Tibial nerve (tissue), 4 donors: ENCODE data around the gene GABBR2. TPM values are rescaled to one million over a fixed set of nuclear protein-coding genes. Genes with fewer than 3 reads are reported as not detected.
A peak's percentile ranks its signal among the peaks of the same experiment; 100 is the strongest.

Experiments
- DNase-seq, 2 donors: peaks; one replicate each; pipeline ENCODE4 v3.0.0-alpha.2; 2019; ENCODE audit warnings: low spot score in 2 of 2
- H3K27ac ChIP-seq, 4 donors: fragments of 200-600 bp; sonication (generic) in 3 of 4; one replicate each; pipeline ENCODE4 v1.5.1; 2017 to 2019; ENCODE audit warnings: mild to moderate bottlenecking in 1 of 4
- H3K27me3 ChIP-seq, 2 donors: fragments of 200-600 bp; sonication (generic) in 1 of 2; one replicate each; pipeline versions ENCODE4 v1.5.1 to v1.6.0; 2017 to 2019
- H3K36me3 ChIP-seq, 3 donors: fragments of 200-600 bp; sonication (generic); one replicate each; pipeline ENCODE4 v1.5.1; 2018 to 2019
- H3K4me1 ChIP-seq, 4 donors: fragments of 200-600 bp; sonication (generic) in 3 of 4; one replicate each; pipeline ENCODE4 v1.5.1; 2017 to 2019
- H3K4me3 ChIP-seq, 4 donors: fragments of 200-600 bp; sonication (generic) in 3 of 4; one replicate each; pipeline ENCODE4 v1.5.1; 2017 to 2019; ENCODE audit warnings: mild to moderate bottlenecking in 1 of 4, moderate library complexity in 1 of 4
- H3K9me3 ChIP-seq, 4 donors: fragments of 200-600 bp; sonication (generic) in 3 of 4; one replicate each; pipeline ENCODE4 v1.5.1; 2017 to 2019
- EP300 ChIP-seq, 2 donors: sonication (generic); formaldehyde crosslinking; IDR thresholded peaks; one replicate each; pipeline ENCODE4 v1.6.1; 2017; ENCODE audit warnings: antibody characterized with exemption in 2 of 2, mild to moderate bottlenecking in 1 of 2
- POLR2A ChIP-seq, 2 donors: fragments of 450-650 bp; IDR thresholded peaks; one replicate each; pipeline ENCODE4 v1.6.1; 2017; ENCODE audit warnings: antibody characterized with exemption in 2 of 2, mild to moderate bottlenecking in 2 of 2, moderate library complexity in 2 of 2
- WGBS, 2 donors: methylation state at CpG; one replicate each; pipeline ENCODE4 v1.1.5; 2018; 5-methylcytosine and 5-hydroxymethylcytosine counted together
- total RNA-seq, 4 donors: library from RNA; depleted of rRNA; stranded (reverse); fragments of >200 nt; gene quantifications; one replicate each; pipeline ENCODE4 v1.1.0, GENCODE V29; 2016
- TF ChIP-seq, protein P1 (sequence below), 5 experiments: fragments of 200-600 bp in 3 of 5; fragments of 450-650 bp in 2 of 5; sonication (generic) in 3 of 5; IDR thresholded peaks; one replicate each; pipeline ENCODE4 v1.5.1; 2016 to 2019; ENCODE audit warnings: antibody characterized with exemption in 5 of 5, mild to moderate bottlenecking in 3 of 5, moderate library complexity in 2 of 5

Gene GABBR2
- total RNA-seq = under 1 TPM in 2 of 4 donors, not detected in 2; 0.20 to 0.22 TPM

DNA sequence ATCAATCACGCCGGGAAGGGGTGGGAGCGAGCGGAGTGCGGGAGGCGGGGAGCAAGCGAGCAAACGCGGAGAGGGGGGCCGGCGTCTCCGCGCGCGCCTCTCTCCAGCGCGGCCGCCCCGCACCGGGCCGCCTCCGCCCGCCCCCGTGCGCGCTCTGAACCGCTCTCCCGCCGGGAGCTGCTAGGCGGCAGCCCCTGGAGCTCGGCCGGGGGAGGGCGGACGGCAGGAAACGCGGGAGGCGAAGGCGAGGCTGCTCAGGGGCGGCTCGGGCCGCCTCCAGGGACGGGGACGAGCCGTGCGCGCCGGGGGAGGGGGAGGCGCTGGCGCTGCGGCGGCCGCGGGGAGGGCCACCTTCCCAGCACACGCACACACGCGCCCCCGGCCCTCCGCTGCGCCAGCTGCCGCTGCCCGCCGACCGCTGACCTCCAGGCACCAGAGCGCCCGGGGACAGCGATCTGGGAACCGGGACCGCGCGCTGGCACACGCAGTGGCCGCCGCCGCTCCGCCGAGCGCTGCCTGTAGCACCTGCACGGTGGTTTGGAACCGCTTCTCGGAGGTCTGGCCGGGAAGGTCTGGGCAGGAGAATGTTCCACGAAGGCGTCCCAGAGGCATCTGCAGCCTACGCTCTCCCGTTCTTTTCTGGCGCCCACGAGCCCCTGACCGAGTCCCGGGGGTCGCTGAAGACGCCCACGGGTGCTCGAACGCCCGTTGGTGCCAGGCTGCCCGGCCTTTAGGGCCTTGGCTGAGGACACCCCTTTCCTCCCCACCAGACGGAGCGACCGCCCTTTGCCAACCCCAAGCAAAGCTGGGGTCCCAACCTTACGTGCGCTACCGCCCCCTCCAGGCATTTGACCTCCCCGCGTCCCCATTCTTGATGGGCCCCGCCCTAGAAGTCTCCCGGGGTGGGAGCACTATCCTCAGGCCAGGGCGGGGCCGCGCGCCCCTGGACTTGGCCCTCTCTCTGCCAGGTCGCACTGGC is at the start of gene GABBR2:
Gene GABBR2, minus strand, starts transcription at position 3 of the 979 bp plus-strand sequence. CDS start 198 bp downstream, outside the sequence.
- DNase-seq = no peak
- peak within 1 kb of the TSS in 1 of 4 donors; percentile 44 for H3K4me3 ChIP-seq
- TF ChIP-seq EP300 (IDR thresholded peaks at IDR 0.05) (no peak), POLR2A (IDR thresholded peaks at IDR 0.05) (no peak)
- TF ChIP-seq, protein P1, sequence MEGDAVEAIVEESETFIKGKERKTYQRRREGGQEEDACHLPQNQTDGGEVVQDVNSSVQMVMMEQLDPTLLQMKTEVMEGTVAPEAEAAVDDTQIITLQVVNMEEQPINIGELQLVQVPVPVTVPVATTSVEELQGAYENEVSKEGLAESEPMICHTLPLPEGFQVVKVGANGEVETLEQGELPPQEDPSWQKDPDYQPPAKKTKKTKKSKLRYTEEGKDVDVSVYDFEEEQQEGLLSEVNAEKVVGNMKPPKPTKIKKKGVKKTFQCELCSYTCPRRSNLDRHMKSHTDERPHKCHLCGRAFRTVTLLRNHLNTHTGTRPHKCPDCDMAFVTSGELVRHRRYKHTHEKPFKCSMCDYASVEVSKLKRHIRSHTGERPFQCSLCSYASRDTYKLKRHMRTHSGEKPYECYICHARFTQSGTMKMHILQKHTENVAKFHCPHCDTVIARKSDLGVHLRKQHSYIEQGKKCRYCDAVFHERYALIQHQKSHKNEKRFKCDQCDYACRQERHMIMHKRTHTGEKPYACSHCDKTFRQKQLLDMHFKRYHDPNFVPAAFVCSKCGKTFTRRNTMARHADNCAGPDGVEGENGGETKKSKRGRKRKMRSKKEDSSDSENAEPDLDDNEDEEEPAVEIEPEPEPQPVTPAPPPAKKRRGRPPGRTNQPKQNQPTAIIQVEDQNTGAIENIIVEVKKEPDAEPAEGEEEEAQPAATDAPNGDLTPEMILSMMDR (IDR thresholded peaks at IDR 0.05) = no peak
- H3K27ac ChIP-seq = no peak within 1 kb of the TSS
- peaks cover 0 to 73% of the 10 kb centered on the region in 2 donors for H3K27me3 ChIP-seq
- H3K36me3 ChIP-seq = no peaks in the 10 kb centered on the region
- WGBS, 2 donors = 2 to 3% methylated on average over 27 to 92 of the region's 111 CpGs
- no peaks in the 10 kb centered on the region for H3K9me3 ChIP-seq
- peaks cover 0 to 30% (median 5%) of the 10 kb centered on the region in 4 donors for H3K4me1 ChIP-seq

DNA sequence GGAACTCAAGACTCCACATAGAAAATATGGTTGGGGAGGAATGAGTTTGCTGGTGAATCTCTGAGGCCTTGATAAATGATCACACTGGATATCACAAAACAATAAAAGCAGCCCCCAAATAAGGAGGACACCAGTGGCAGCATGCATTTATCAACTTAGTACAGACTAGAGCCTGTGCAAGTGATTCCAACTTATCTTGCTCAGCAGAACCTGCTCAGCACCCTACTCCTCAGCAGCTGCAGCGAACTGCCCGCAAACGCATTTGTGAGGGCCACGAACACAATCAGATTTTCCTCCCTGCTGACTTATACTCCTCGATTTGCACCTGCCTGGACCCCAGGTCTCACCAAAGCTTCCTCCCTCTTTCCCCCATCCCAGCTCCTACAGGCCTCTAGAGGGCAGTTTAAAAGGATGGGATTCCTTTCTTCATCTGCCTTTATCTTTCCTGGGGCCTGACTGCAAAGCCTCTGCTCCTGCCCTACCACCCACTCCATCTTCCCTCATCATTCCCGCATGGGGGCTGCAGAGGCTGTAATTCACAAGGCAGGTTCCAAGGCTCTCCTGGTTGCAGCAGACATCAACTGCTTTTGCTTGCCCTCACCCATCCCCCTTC is 46.4 kb upstream of the GABBR2 start:
- WGBS, 2 donors = 90% methylated on average over 6 of the region's 6 CpGs
- TF ChIP-seq EP300 (IDR thresholded peaks at IDR 0.05) (no peak), POLR2A (IDR thresholded peaks at IDR 0.05) (no peak)
- TF ChIP-seq, protein P1 (IDR thresholded peaks at IDR 0.05) = no peak
- peaks cover 0 to 99% (median 3%) of the 10 kb centered on the region in 3 donors for H3K36me3 ChIP-seq
- H3K9me3 ChIP-seq = peaks cover 0 to 11% (median 0%) of the 10 kb centered on the region in 4 donors
- no peaks in the 10 kb centered on the region for H3K4me1 ChIP-seq
- no peak overlapping the region for H3K27ac ChIP-seq
- DNase-seq = no peak
- H3K4me3 ChIP-seq = no peak overlapping the region
- H3K27me3 ChIP-seq = no peaks in the 10 kb centered on the region

DNA sequence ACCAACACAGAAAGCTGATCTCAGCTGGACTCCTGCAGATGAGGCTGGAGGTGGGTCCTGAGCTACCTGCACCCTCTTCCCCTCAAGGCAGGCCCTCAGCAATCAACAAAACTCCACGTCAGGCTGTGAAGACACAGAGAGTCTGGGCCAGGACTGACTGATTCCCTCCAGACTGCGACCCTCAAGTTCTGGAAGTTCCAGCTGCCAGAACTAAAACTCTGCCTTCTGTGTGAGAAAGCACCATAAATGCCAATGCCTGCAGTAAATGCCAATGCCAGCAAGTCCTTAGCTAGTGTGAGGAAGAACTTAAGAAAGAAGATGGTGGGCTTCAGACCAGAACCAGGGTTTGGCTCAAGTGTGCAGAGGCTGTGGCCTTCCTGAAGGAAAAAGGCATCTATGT is 42.5 kb upstream of the GABBR2 start:
- Histone ChIP-seq H3K4me3 (no peak overlapping the region), H3K27ac (no peak overlapping the region), H3K9me3 (peaks cover 0 to 3% (median 0%) of the 10 kb centered on the region in 4 donors), H3K27me3 (no peaks in the 10 kb centered on the region), H3K36me3 (peaks cover 0 to 85% (median 2%) of the 10 kb centered on the region in 3 donors), H3K4me1 (no peaks in the 10 kb centered on the region)
- TF ChIP-seq EP300 (IDR thresholded peaks at IDR 0.05) = no peak
- TF ChIP-seq, protein P1 (IDR thresholded peaks at IDR 0.05) = no peak
- TF ChIP-seq POLR2A (IDR thresholded peaks at IDR 0.05) = no peak
- DNase-seq = no peak
- WGBS, 2 donors = 83 to 93% methylated on average over 2 of the region's 2 CpGs

DNA sequence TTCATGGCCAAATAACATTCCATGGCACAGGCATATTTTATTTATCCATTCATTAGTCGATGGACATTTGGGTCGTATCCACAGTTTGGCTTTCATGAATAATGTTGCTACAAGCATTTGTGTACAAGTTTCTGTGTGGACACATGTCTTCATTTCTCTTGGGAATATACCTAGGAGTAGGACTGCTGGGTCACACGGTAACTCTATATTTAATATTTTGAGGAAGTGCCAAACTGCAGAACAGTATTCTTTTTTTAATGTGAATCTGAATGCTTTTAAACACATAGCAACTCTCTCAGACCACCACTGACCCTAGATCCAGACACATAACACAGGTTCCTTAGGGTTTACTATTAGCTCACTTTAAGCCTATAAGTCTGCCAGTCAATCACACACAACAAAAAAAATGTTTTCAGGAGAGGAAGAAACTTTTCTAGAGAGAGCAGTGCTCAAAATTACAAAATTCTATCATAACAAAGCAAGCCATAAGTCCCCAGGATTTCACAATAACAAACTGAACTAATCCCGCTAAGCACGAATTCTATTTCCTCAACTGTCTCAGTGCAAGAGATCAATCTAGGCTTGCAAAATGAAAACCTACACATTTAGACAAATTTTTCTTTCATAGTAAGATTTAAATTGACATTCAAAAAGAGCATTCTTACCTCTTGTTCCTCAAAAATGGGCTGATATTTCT is 41.8 kb upstream of the GABBR2 start:
- Histone ChIP-seq H3K4me3 (no peak overlapping the region), H3K9me3 (peaks cover 0 to 3% (median 0%) of the 10 kb centered on the region in 4 donors), H3K27ac (no peak overlapping the region), H3K27me3 (no peaks in the 10 kb centered on the region), H3K4me1 (no peaks in the 10 kb centered on the region), H3K36me3 (peaks cover 0 to 85% (median 0%) of the 10 kb centered on the region in 3 donors)
- 84 to 86% methylated on average over 5 of the region's 5 CpGs for WGBS, 2 donors
- DNase-seq = no peak
- TF ChIP-seq, protein P1 (IDR thresholded peaks at IDR 0.05) = no peak
- TF ChIP-seq POLR2A (IDR thresholded peaks at IDR 0.05) (no peak), EP300 (IDR thresholded peaks at IDR 0.05) (no peak)
